SK-N-MC (cell line): ENCODE measurements around the gene FBRSL1.
"Not testable (repeated sequence)": the region's sequence is repeated elsewhere in the genome, so short reads cannot be mapped to it uniquely, and the experiment has no call there.

Experiments
- DNase-seq: peaks from one replicate; pipeline ENCODE4 v3.0.0-alpha.2; 2011; ENCODE audit warnings: low read depth, low spot score
- H3K27ac ChIP-seq: fragments of 200-600 bp; sonication (generic); 2 replicates; pipeline ENCODE4 v1.5.1; 2016; ENCODE audit warnings: mixed run types
- H3K36me3 ChIP-seq: fragments of 200-600 bp; sonication (generic); 2 replicates; pipeline ENCODE4 v1.6.1; 2017; ENCODE audit warnings: antibody characterized with exemption, low read length, mixed read lengths; ENCODE audit not compliant: insufficient read depth
- H3K4me3 ChIP-seq: fragments of 200-600 bp; sonication (generic); 2 replicates; pipeline ENCODE4 v1.5.1; 2016
- H3K9ac ChIP-seq: fragments of 200-600 bp; sonication (generic); 2 replicates; pipeline ENCODE4 v1.8.0; 2017; ENCODE audit warnings: mixed run types, mixed read lengths; ENCODE audit not compliant: insufficient read length
- H3K9me3 ChIP-seq: fragments of 200-600 bp; sonication (generic); 2 replicates; pipeline ENCODE4 v1.6.1; 2017; ENCODE audit warnings: low read depth, mild to moderate bottlenecking, antibody characterized with exemption, low read length, moderate library complexity, mixed read lengths
- EZH2 ChIP-seq: fragments of 200-600 bp; sonication (generic); IDR thresholded peaks from one replicate; pipeline ENCODE4 v1.6.1; 2017; ENCODE audit warnings: antibody characterized with exemption
- FOXP2 ChIP-seq: optimal IDR thresholded peaks from 2 replicates; pipeline ENCODE3; 2011; ENCODE audit warnings: mild to moderate bottlenecking, moderate library complexity; ENCODE audit not compliant: insufficient read depth; ENCODE audit errors: extremely low read length, control extremely low read depth
- POLR2AphosphoS5 ChIP-seq: IDR thresholded peaks from 2 replicates; pipeline ENCODE4 v1.6.1; 2012; ENCODE audit warnings: mild to moderate bottlenecking, low read depth, low read length, borderline replicate concordance

The FBRSL1 gene

DNA sequence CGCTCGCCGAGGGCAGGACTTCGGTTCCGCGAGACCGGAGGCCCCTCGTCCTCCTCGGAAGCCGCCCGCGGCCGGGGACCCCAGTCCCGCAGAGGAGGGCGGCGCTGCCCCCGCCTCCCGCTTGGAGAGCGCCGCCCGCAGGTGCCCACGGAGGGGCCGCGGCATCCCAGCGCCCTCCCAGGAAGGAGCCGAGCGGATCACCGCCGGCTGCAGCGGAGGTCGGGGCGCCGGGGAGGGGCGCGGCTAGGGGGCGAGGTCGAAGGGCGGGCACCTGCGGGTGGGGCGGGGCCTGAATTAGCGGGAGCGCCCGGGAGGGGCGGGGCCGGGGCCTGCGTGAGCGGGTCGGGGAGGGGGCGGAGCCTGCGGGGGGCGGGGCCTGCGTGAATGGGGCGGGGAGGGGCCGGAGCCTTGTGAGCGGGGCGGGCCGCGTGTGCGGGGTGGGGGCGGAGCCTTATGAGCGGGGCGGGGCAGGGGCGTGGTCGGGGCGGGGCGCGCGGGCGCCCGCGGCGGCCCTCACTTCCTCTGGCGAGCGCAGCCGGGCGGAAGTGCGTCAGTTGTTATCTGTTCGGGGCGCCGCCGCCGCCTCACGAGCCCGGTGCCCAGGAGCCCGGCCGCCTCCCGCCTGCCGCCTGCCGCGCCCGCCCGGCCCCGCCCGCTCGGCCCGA lies at the start of gene FBRSL1:
TSS of gene FBRSL1 (plus strand) at position 550 of the 665 bp plus-strand sequence.
- Histone ChIP-seq H3K4me3 (peak within 1 kb of the TSS; percentile 84), H3K36me3 (no peaks in the 10 kb centered on the region), H3K9me3 (no peaks in the 10 kb centered on the region), H3K27ac (no peak within 1 kb of the TSS), H3K9ac (peak within 1 kb of the TSS; percentile 74)
- no peak for TF ChIP-seq EZH2
- no peak for DNase-seq

GRCh38 chr12:132440420-132440819 lies 49.5 kb upstream of the FBRSL1 start:
- H3K9me3 ChIP-seq, H3K9ac ChIP-seq, H3K27ac ChIP-seq: not testable (repeated sequence)

GRCh38 chr12:132441871-132442863 lies 47.8 kb upstream of the FBRSL1 start:
- Histone ChIP-seq H3K4me3 (no peak overlapping the region), H3K36me3 (no peaks in the 10 kb centered on the region), H3K27ac (no peak overlapping the region), H3K9ac (no peak overlapping the region), H3K9me3 (no peaks in the 10 kb centered on the region)
- no peak for DNase-seq
- TF ChIP-seq POLR2AphosphoS5 (no peak), FOXP2 (no peak), EZH2 (no peak)

More at GRCh38 chr12:132440420-132440819, 49.5 kb upstream of the FBRSL1 start:
- H3K36me3 ChIP-seq, DNase-seq, H3K4me3 ChIP-seq: not testable (repeated sequence)

- Histone ChIP-seq H3K36me3 (no peaks in the 10 kb centered on the region), H3K9ac (no peak overlapping the region), H3K4me3 (no peak overlapping the region), H3K27ac (no peak overlapping the region), H3K9me3 (no peaks in the 10 kb centered on the region)
- TF ChIP-seq EZH2 = no peak
- no peak for TF ChIP-seq FOXP2
- no peak for TF ChIP-seq POLR2AphosphoS5
- no peak for DNase-seq
Measured at GRCh38 chr12:132443091-132443490, 46.9 kb upstream of the FBRSL1 start.

- H3K4me3 ChIP-seq = no peak overlapping the region
Measured at GRCh38 chr12:132444283-132444682, 45.7 kb upstream of the FBRSL1 start.

GRCh38 chr12:132444957-132445883 lies 44.7 kb upstream of the FBRSL1 start:
- Histone ChIP-seq H3K4me3 (peak overlapping the region; percentile 40; the same call in 1 of the 2 replicates), H3K9me3 (no peaks in the 10 kb centered on the region), H3K36me3 (no peaks in the 10 kb centered on the region), H3K9ac (peak overlapping the region; percentile 67), H3K27ac (peak overlapping the region; percentile 81)
- DNase-seq = no peak
- TF ChIP-seq FOXP2 (no peak), EZH2 (no peak), POLR2AphosphoS5 (no peak)

More at GRCh38 chr12:132444283-132444682, 45.7 kb upstream of the FBRSL1 start:
- Histone ChIP-seq H3K9ac (peak overlapping the region; percentile 67), H3K9me3 (no peaks in the 10 kb centered on the region), H3K27ac (peak overlapping the region; percentile 81), H3K36me3 (no peaks in the 10 kb centered on the region)
- DNase-seq = no peak
- TF ChIP-seq EZH2 (no peak), FOXP2 (no peak), POLR2AphosphoS5 (no peak)

DNA sequence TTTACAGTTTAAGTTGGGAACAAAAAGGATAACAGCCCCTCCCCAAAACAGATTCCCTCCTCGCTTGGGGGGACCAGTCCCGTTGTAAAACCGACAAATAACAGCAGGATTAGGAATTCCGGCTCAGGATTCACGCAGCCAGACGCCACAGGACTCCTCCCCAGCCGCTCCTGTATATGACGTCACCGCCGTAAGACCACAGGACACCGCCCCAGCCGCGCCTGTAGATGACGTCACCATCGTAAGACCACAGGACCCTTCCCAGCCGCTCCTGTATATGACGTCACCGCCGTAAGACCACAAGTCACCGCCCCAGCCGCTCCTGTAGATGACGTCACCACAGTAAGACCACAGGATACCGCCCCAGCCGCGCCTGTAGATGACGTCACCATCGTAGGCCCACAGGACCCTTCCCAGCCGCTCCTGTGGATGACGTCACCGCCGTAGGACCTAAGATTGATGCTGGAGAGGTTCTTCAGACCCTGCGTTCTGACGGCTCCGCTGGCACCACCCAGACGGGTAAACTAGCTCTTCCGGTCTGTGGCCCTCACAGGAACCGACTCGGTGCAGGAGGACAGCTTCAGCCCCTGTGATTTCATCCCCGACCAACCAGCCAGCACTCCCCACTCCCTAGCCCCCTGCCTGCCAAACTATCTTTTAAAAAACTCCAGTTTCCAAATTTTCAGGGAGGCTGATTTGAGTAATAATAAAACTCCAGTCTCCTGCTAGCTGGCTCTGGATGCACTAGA lies 43.9 kb upstream of the FBRSL1 start:
- Histone ChIP-seq H3K27ac (peak overlapping the region; percentile 81), H3K9me3 (no peaks in the 10 kb centered on the region), H3K9ac (peak overlapping the region; percentile 37), H3K4me3 (no peak overlapping the region), H3K36me3 (no peaks in the 10 kb centered on the region)
- DNase-seq = no peak
- no peak for TF ChIP-seq POLR2AphosphoS5
- no peak for TF ChIP-seq EZH2
- no peak for TF ChIP-seq FOXP2
